ENCODE data around the gene EXOC1.

GRCh38 chr4:55853484-55854046 is at the start of gene EXOC1:
- TF ChIP-seq CTCF (IDR thresholded peaks at IDR 0.05; ENCODE audit: insufficient read depth, low read depth, low read length) (no peak), EZH2 (IDR thresholded peaks at IDR 0.05; ENCODE audit: insufficient read depth, low read length) (no peak)
